IMR-90 (cell line): ENCODE results near the gene MVP. TPM values are rescaled to one million over a fixed set of nuclear protein-coding genes. Genes with fewer than 3 reads are reported as not detected.

ENCODE experiments used
- ATAC-seq: fragments of 200-7000 bp; cut with Tn5 transposase; 2 replicates; pipeline ENCODE4 v1.9.1; 2020; ENCODE audit warnings: low read depth, mild to moderate bottlenecking, moderate library complexity
- BruUV-seq: library from RNA; stranded (reverse); fragments of 400-500 nt; replicated peaks from 2 replicates; lab custom pipeline; 2021; lab: Mats Ljungman, UMichigan
- CTCF ChIA-PET: fragments of 300-600 bp; formaldehyde crosslinking; extraction: SDS; loops from one replicate; lab custom pipeline; 2021; ENCODE audit warnings: antibody characterized with exemption; lab: Yijun Ruan, JAX
- POLR2A ChIA-PET: fragments of 300-600 bp; sonication (Branson Sonifier 250); formaldehyde crosslinking; loops from one replicate; lab custom pipeline; 2022; ENCODE audit warnings: antibody characterized with exemption; ENCODE audit not compliant: unreplicated experiment; lab: Charles Lee
- DNase-seq: peaks from one replicate; pipeline ENCODE4 v3.0.0; 2013
- H2AFZ ChIP-seq: replicated peaks from 2 replicates; pipeline ENCODE3; 2013; ENCODE audit warnings: low read length, mild to moderate bottlenecking; ENCODE audit not compliant: poor library complexity
- H2AK5ac ChIP-seq: 2 replicates; pipeline ENCODE4 v1.6.1; 2013; ENCODE audit warnings: low read depth, low read length, inconsistent platforms
- H2AK9ac ChIP-seq: replicated peaks from 2 replicates; pipeline ENCODE3; 2013; ENCODE audit warnings: mild to moderate bottlenecking, low read depth, low read length, moderate library complexity; ENCODE audit not compliant: poor library complexity
- H2BK120ac ChIP-seq: 2 replicates; pipeline ENCODE4 v1.6.1; 2013; ENCODE audit warnings: low read depth, low read length, inconsistent platforms
- H2BK15ac ChIP-seq: 3 replicates; pipeline ENCODE4 v1.6.1; 2013; ENCODE audit warnings: low read depth, low read length, inconsistent platforms
- H2BK20ac ChIP-seq: 2 replicates; pipeline ENCODE4 v1.6.1; 2013; ENCODE audit warnings: low read depth, mild to moderate bottlenecking, inconsistent platforms, low read length, moderate library complexity
- H2BK5ac ChIP-seq: 2 replicates; pipeline ENCODE4 v1.6.1; 2013; ENCODE audit warnings: mild to moderate bottlenecking, low read depth, low read length, inconsistent platforms; ENCODE audit not compliant: poor library complexity, severe bottlenecking
- H3K14ac ChIP-seq: replicated peaks from 2 replicates; pipeline ENCODE4 v1.6.1; 2013; ENCODE audit warnings: low read depth, low read length, inconsistent platforms
- H3K18ac ChIP-seq: 2 replicates; pipeline ENCODE4 v1.6.1; 2013; ENCODE audit warnings: low read depth, low read length, control low read depth
- H3K23ac ChIP-seq: 2 replicates; pipeline ENCODE4 v1.6.1; 2013; ENCODE audit warnings: low read depth, low read length, inconsistent platforms
- H3K27ac ChIP-seq: 2 replicates; pipeline ENCODE4 v1.5.1; 2013; ENCODE audit warnings: mild to moderate bottlenecking, control low read depth, low read length; ENCODE audit not compliant: insufficient read depth
- H3K27me3 ChIP-seq: 2 replicates; pipeline ENCODE4 v1.6.1; 2013; ENCODE audit warnings: low read length; ENCODE audit not compliant: control insufficient read depth, insufficient read depth
- H3K36me3 ChIP-seq: 2 replicates; pipeline ENCODE4 v1.6.1; 2013; ENCODE audit warnings: low read length, mixed read lengths; ENCODE audit not compliant: control insufficient read depth, insufficient read depth
- H3K4ac ChIP-seq: 2 replicates; pipeline ENCODE4 v1.6.1; 2013; ENCODE audit warnings: low read depth, low read length, inconsistent platforms
- H3K4me1 ChIP-seq: 2 replicates; pipeline ENCODE4 v1.6.1; 2013; ENCODE audit warnings: low read length, mixed read lengths; ENCODE audit not compliant: control insufficient read depth, insufficient read depth
- H3K4me2 ChIP-seq: 2 replicates; pipeline ENCODE4 v1.6.1; 2013; ENCODE audit warnings: low read depth, mild to moderate bottlenecking, control low read depth, low read length, moderate library complexity
- H3K4me3 ChIP-seq: 2 replicates; pipeline ENCODE4 v1.5.1; 2013; ENCODE audit warnings: low read depth, mild to moderate bottlenecking, control low read depth, low read length, moderate library complexity; ENCODE audit not compliant: insufficient read depth
- H3K56ac ChIP-seq: 2 replicates; pipeline ENCODE4 v1.6.1; 2013; ENCODE audit warnings: low read length, inconsistent platforms; ENCODE audit not compliant: insufficient read depth; ENCODE audit errors: extremely low read depth
- H3K79me1 ChIP-seq, 2 experiments: 2 replicates each; pipeline ENCODE4 v1.6.1; 2013; ENCODE audit warnings: low read length in 2 of 2, inconsistent platforms in 1 of 2, low read depth in 1 of 2
- H3K9ac ChIP-seq: 2 replicates; pipeline ENCODE4 v1.6.1; 2013; ENCODE audit warnings: low read depth, low read length, control low read depth
- H3K9me1 ChIP-seq: 2 replicates; pipeline ENCODE4 v1.6.1; 2013; ENCODE audit warnings: low read length, inconsistent platforms; ENCODE audit not compliant: insufficient read depth
- H3K9me3 ChIP-seq: 2 replicates; pipeline ENCODE4 v1.6.1; 2013; ENCODE audit warnings: low read length; ENCODE audit not compliant: control insufficient read depth, insufficient read depth
- H4K20me1 ChIP-seq: 2 replicates; pipeline ENCODE4 v1.6.1; 2013; ENCODE audit warnings: low read length, inconsistent platforms; ENCODE audit not compliant: insufficient read depth
- H4K5ac ChIP-seq: 2 replicates; pipeline ENCODE4 v1.6.1; 2013; ENCODE audit warnings: mild to moderate bottlenecking, low read depth, low read length, control low read depth
- H4K8ac ChIP-seq, 2 experiments: 2 replicates each; pipeline ENCODE4 v1.6.1; 2013; ENCODE audit warnings: low read depth in 2 of 2, low read length in 2 of 2, control low read depth in 1 of 2, inconsistent platforms in 1 of 2
- H4K91ac ChIP-seq: 2 replicates; pipeline ENCODE4 v1.6.1; 2013; ENCODE audit warnings: low read depth, low read length, inconsistent platforms; ENCODE audit not compliant: insufficient read depth
- BHLHE40 ChIP-seq: fragments of 150-350 bp; IDR thresholded peaks from 2 replicates; pipeline ENCODE4 v1.6.1; 2016; ENCODE audit warnings: mild to moderate bottlenecking, low read depth, low read length
- MAZ ChIP-seq: IDR thresholded peaks from 2 replicates; pipeline ENCODE4 v1.6.1; 2012; ENCODE audit warnings: low read depth, mild to moderate bottlenecking, low read length, improper control_type of control experiment, moderate library complexity, borderline replicate concordance
- WGBS, 2 experiments: methylation state at CpG; one replicate each; pipeline versions ENCODE4 v1.1.5 to v1.1.7; 2013; ENCODE audit warnings: missing lambda C conversion rate in 2 of 2; ENCODE audit not compliant: insufficient read length in 1 of 2; ENCODE audit errors: extremely low coverage in 2 of 2; 5-methylcytosine and 5-hydroxymethylcytosine counted together
- dilution Hi-C: fragments of 300-500 bp; cut with HindIII; formaldehyde crosslinking; loops from one replicate; pipeline ENCODE4 v1.14.3; 2018; ENCODE audit warnings: low sequenced_read_pairs; ENCODE audit not compliant: unreplicated experiment
- in situ Hi-C: fragments of 300-500 bp; cut with MboI; formaldehyde crosslinking; loops from 3 replicates; pipeline ENCODE4 v1.14.3; 2019; ENCODE audit warnings: low sequenced_read_pairs, inconsistent platforms, mixed read lengths
- intact Hi-C: fragments of 100-400 bp; cut with micrococcal nuclease; formaldehyde crosslinking; loops from 2 replicates; pipeline ENCODE4 v1.10.0; 2022
- polyA plus RNA-seq, 3 experiments: library from polyadenylated mRNA; depleted of rRNA; stranded (reverse); fragments of >200 nt; gene quantifications; 2 replicates each; pipeline ENCODE4 v1.2.3, GENCODE V29; 2012; ENCODE audit warnings: low replicate concordance in 1 of 3
- total RNA-seq: library from RNA; depleted of rRNA; stranded (reverse); fragments of >200 nt; gene quantifications from 2 replicates; pipeline ENCODE4 v1.2.3, GENCODE V29; 2012

MVP gene
- total and polyA plus RNA-seq, 2 of the 4 experiments (the other 2 are of a cell fraction), result 204 to 319 TPM

DNA sequence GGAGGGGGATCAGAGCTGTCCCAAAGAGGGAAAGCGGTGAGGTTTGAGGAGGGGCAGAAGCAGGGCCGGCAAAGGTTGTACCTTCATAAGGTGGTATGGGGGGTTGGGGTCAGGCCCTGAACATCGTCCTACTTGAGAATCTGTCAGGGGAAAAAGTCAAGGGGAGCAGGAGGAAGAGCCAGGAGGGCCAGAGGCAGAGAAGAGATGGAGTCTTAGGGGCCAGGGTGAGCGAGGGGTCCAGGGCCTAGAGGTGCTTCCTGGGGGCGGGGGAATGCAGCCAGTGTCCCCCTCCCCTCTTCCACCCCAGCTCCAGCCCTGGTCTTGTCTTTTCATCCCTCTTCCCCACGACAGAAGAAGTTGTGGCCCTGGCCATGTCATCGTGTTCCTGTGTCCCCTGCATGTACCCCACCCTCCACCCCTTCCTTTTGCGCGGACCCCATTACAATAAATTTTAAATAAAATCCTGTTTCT, 9.5 kb upstream of the MVP start:
- H3K4me1 ChIP-seq, result peaks cover 27% of the 10 kb centered on the region

More for the DNA sequence above, 9.5 kb upstream of the MVP start:
- dilution Hi-C loops, result no loop called here
- H3K79me1 ChIP-seq, result peaks cover 8 to 50% of the 10 kb centered on the region in 2 experiments; a peak in 3 of 4 replicates
- ChIA-PET CTCF (interaction anchor here (1.4 kb wide), 1 partner anchor 22 kb away, joined by 3 read pairs; no protein-coding TSS in a partner anchor), POLR2A (interaction anchor here (0.7 kb wide), 1 partner anchor 19 kb away, joined by 6 read pairs; no protein-coding TSS in a partner anchor)
- H4K91ac ChIP-seq, result no peak overlapping the region
- H3K56ac ChIP-seq, result no peak overlapping the region
- no peak overlapping the region for H3K4me3 ChIP-seq
- H3K36me3 ChIP-seq, result peaks cover 12% of the 10 kb centered on the region
- no peak for DNase-seq
- H3K23ac ChIP-seq, result no peak overlapping the region; the same call in 1 of the 2 replicates
- intact Hi-C loops, result no loop called here
- no peak overlapping the region for H4K5ac ChIP-seq
- no peak overlapping the region for H3K14ac ChIP-seq
- in situ Hi-C loops, result no loop called here
- H4K20me1 ChIP-seq, result peaks cover 30% of the 10 kb centered on the region
- peak overlapping the region; percentile 12; the same call in 1 of the 2 replicates for H3K27ac ChIP-seq
- H3K4ac ChIP-seq, result peak overlapping the region; percentile 45; the same call in 1 of the 2 replicates
- peaks cover 13% of the 10 kb centered on the region for H3K9me1 ChIP-seq
- peak overlapping the region; percentile 79 for H2AK5ac ChIP-seq
- TF ChIP-seq MAZ (no peak), BHLHE40 (no peak)
- H3K9me3 ChIP-seq, result no peaks in the 10 kb centered on the region
- ATAC-seq, result no peak
- no peak overlapping the region for H3K18ac ChIP-seq
- peak overlapping the region; percentile 35; the same call in 1 of the 2 replicates for H3K9ac ChIP-seq
- peak overlapping the region in 1 of 2 experiments; percentile 34; a peak in 2 of 4 replicates for H4K8ac ChIP-seq
- H2BK15ac ChIP-seq, result peak overlapping the region; percentile 44; the same call in 1 of the 3 replicates
- H2BK20ac ChIP-seq, result no peak overlapping the region
- H3K4me2 ChIP-seq, result peak overlapping the region; percentile 28; the same call in 1 of the 2 replicates
- H3K27me3 ChIP-seq, result no peaks in the 10 kb centered on the region
- H2AK9ac ChIP-seq, result peak overlapping the region; percentile 42
- peak overlapping the region; percentile 61 for H2BK5ac ChIP-seq
- H2BK120ac ChIP-seq, result no peak overlapping the region
- WGBS, 2 experiments, result 0% methylated on average over 4 of the region's 9 CpGs; no CpG with 5 or more reads in 1 of the 2 experiments
- BruUV-seq, result TSS peak; percentile 78
- peak overlapping the region; percentile 5 for H2AFZ ChIP-seq
